Neural crest cell (in vitro differentiated cells): Measurements from ENCODE around the gene FARSB. TPM values are rescaled to one million over a fixed set of nuclear protein-coding genes. Genes with fewer than 3 reads are reported as not detected.
A peak's percentile ranks its signal among the peaks of the same experiment; 100 is the strongest.

Experiments used
- DNase-seq: peaks from one replicate; pipeline ENCODE4 v3.0.0; 2021; ENCODE audit warnings: low read depth, mixed read lengths, low spot score
- H3K27ac Mint-ChIP-seq: one replicate; pipeline ENCODE4 v1.8.0; 2021; ENCODE audit warnings: mild to moderate bottlenecking, mixed read lengths; ENCODE audit not compliant: unreplicated experiment
- H3K27me3 Mint-ChIP-seq: 2 replicates; pipeline ENCODE4 v1.8.0; 2021; ENCODE audit warnings: low read depth, mild to moderate bottlenecking, mixed read lengths
- H3K36me3 Mint-ChIP-seq: 2 replicates; pipeline ENCODE4 v1.8.0; 2021; ENCODE audit warnings: low read depth, mild to moderate bottlenecking, mixed read lengths
- H3K4me1 Mint-ChIP-seq: 2 replicates; pipeline ENCODE4 v1.8.0; 2021; ENCODE audit warnings: mixed read lengths
- H3K4me3 Mint-ChIP-seq: one replicate; pipeline ENCODE4 v1.8.0; 2021; ENCODE audit warnings: mild to moderate bottlenecking, mixed read lengths
- H3K9me3 Mint-ChIP-seq: 2 replicates; pipeline ENCODE4 v1.8.0; 2021; ENCODE audit warnings: mixed read lengths
- CTCF ChIP-seq: fragments of 200-600 bp; sonication (generic); conservative IDR thresholded peaks from 2 replicates; pipeline ENCODE4 v1.5.0; 2021; ENCODE audit warnings: antibody characterized with exemption, mild to moderate bottlenecking
- total RNA-seq: library from RNA; stranded (reverse); gene quantifications from 2 replicates; pipeline ENCODE4 v1.2.1, GENCODE V29; 2021

Gene FARSB
- total RNA-seq, 1 donor from 2014 or later, result 38.7 TPM

GRCh38 chr2:222561151-222561550 is 94.7 kb downstream of the FARSB start:
- peaks cover 10% of the 10 kb centered on the region for H3K4me1 Mint-ChIP-seq
- TF ChIP-seq CTCF, result no peak
- no peak for DNase-seq
- H3K27ac Mint-ChIP-seq, result no peak overlapping the region
- H3K36me3 Mint-ChIP-seq, result peaks cover 4% of the 10 kb centered on the region
- H3K27me3 Mint-ChIP-seq, result no peaks in the 10 kb centered on the region
- H3K9me3 Mint-ChIP-seq, result peaks cover 2% of the 10 kb centered on the region
- no peak overlapping the region for H3K4me3 Mint-ChIP-seq

- Mint-ChIP-seq H3K4me3 (no peak overlapping the region), H3K27me3 (peaks cover 3% of the 10 kb centered on the region), H3K4me1 (peaks cover 31% of the 10 kb centered on the region), H3K9me3 (peaks cover 6% of the 10 kb centered on the region), H3K36me3 (peaks cover 2% of the 10 kb centered on the region), H3K27ac (no peak overlapping the region)
- TF ChIP-seq CTCF, result no peak
- DNase-seq, result no peak
These were observed 101.4 kb downstream of the FARSB start for GRCh38 chr2:222554517-222554916.

DNA sequence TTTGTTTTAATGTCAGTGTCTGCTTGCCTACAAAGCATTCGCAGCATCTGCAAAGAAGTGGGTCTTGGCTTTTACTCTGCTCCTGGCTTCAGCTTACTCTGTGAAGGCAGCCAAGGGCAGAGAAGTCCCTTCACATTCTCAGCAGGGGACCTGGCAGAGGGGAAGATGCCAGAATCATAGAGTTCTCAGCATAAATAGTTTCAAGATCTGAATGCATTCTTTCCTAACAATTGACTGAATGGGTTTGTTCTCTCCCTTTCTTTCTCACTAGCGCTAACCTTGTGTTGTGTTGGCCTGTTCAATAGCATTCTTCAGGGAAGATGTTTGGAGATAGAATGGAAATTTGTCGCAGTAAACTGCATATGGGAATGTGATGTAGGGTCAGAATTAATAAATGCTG is 106.9 kb downstream of the FARSB start:
- Mint-ChIP-seq H3K36me3 (no peaks in the 10 kb centered on the region), H3K9me3 (no peaks in the 10 kb centered on the region), H3K27me3 (peaks cover 3% of the 10 kb centered on the region), H3K27ac (peak overlapping the region; percentile 39), H3K4me3 (peak overlapping the region; percentile 29), H3K4me1 (peaks cover 54% of the 10 kb centered on the region)
- DNase-seq, result peak; percentile 18
- TF ChIP-seq CTCF, result no peak

GRCh38 chr2:222547083-222547482 is 108.8 kb downstream of the FARSB start:
- peaks cover 41% of the 10 kb centered on the region for H3K4me1 Mint-ChIP-seq

GRCh38 chr2:222545823-222546795 is 109.8 kb downstream of the FARSB start:
- Mint-ChIP-seq H3K36me3 (no peaks in the 10 kb centered on the region), H3K4me3 (no peak overlapping the region)
- DNase-seq, result no peak

More at GRCh38 chr2:222547083-222547482, 108.8 kb downstream of the FARSB start:
- TF ChIP-seq CTCF, result no peak
- Mint-ChIP-seq H3K27ac (no peak overlapping the region), H3K36me3 (no peaks in the 10 kb centered on the region), H3K27me3 (peaks cover 3% of the 10 kb centered on the region), H3K9me3 (no peaks in the 10 kb centered on the region), H3K4me3 (no peak overlapping the region)
- no peak for DNase-seq

More at GRCh38 chr2:222545823-222546795, 109.8 kb downstream of the FARSB start:
- no peaks in the 10 kb centered on the region for H3K9me3 Mint-ChIP-seq
- H3K4me1 Mint-ChIP-seq, result peaks cover 41% of the 10 kb centered on the region
- TF ChIP-seq CTCF, result no peak
- H3K27me3 Mint-ChIP-seq, result peaks cover 3% of the 10 kb centered on the region
- no peak overlapping the region for H3K27ac Mint-ChIP-seq
